BLaER1 (cell line): Measurements from ENCODE around the gene CAPZB.

Experiments used
- H3K27ac ChIP-seq: shearing (Covaris generic); formaldehyde crosslinking; 2 replicates; pipeline ENCODE4 v1.8.1; 2022
- H3K27me3 ChIP-seq: shearing (Covaris generic); formaldehyde crosslinking; 2 replicates; pipeline ENCODE4 v1.8.1; 2022
- H3K36me3 ChIP-seq: shearing (Covaris generic); formaldehyde crosslinking; 2 replicates; pipeline ENCODE4 v1.8.1; 2022
- H3K4me1 ChIP-seq: shearing (Covaris generic); formaldehyde crosslinking; 2 replicates; pipeline ENCODE4 v1.8.1; 2022
- H3K4me2 ChIP-seq: shearing (Covaris generic); formaldehyde crosslinking; 2 replicates; pipeline ENCODE4 v1.8.1; 2022
- H3K4me3 ChIP-seq: shearing (Covaris generic); formaldehyde crosslinking; 2 replicates; pipeline ENCODE4 v1.8.1; 2022
- H3K9ac ChIP-seq: shearing (Covaris generic); formaldehyde crosslinking; 2 replicates; pipeline ENCODE4 v1.8.1; 2022
- H3K9me3 ChIP-seq: shearing (Covaris generic); formaldehyde crosslinking; 2 replicates; pipeline ENCODE4 v1.8.1; 2022
- H4K20me1 ChIP-seq: shearing (Covaris generic); formaldehyde crosslinking; 2 replicates; pipeline ENCODE4 v1.8.1; 2022
- Cebpa-rat ChIP-seq: shearing (Covaris generic); IDR thresholded peaks from 2 replicates; pipeline ENCODE4 v1.8.1; 2022

The CAPZB gene

GRCh38 chr1:19321071-19321470 is 164.3 kb downstream of the CAPZB start:
- H3K36me3 ChIP-seq: peaks cover 51% of the 10 kb centered on the region
- TF ChIP-seq Cebpa-rat: no peak
- no peak overlapping the region for H3K9ac ChIP-seq
- peak overlapping the region; percentile 30; the same call in 1 of the 2 replicates for H3K4me2 ChIP-seq
- H3K4me3 ChIP-seq: no peak overlapping the region
- H4K20me1 ChIP-seq: peaks cover 27% of the 10 kb centered on the region
- H3K4me1 ChIP-seq: peaks cover 99% of the 10 kb centered on the region
- no peaks in the 10 kb centered on the region for H3K9me3 ChIP-seq
- H3K27ac ChIP-seq: no peak overlapping the region
- no peaks in the 10 kb centered on the region for H3K27me3 ChIP-seq

GRCh38 chr1:19319196-19319595 is 166.1 kb downstream of the CAPZB start:
- Histone ChIP-seq H3K36me3 (peaks cover 40% of the 10 kb centered on the region), H3K27me3 (no peaks in the 10 kb centered on the region), H3K4me3 (no peak overlapping the region), H3K9me3 (no peaks in the 10 kb centered on the region), H3K27ac (no peak overlapping the region), H3K9ac (no peak overlapping the region), H3K4me1 (peaks cover 99% of the 10 kb centered on the region), H3K4me2 (peak overlapping the region; percentile 62), H4K20me1 (peaks cover 36% of the 10 kb centered on the region)
- TF ChIP-seq Cebpa-rat: no peak

- H3K9me3 ChIP-seq: no peaks in the 10 kb centered on the region
- peaks cover 28% of the 10 kb centered on the region for H3K36me3 ChIP-seq
- H3K4me3 ChIP-seq: no peak overlapping the region
- H3K27me3 ChIP-seq: no peaks in the 10 kb centered on the region
- no peak for TF ChIP-seq Cebpa-rat
- no peak overlapping the region for H3K27ac ChIP-seq
- peaks cover 30% of the 10 kb centered on the region for H4K20me1 ChIP-seq
- H3K4me2 ChIP-seq: peak overlapping the region; percentile 99
- no peak overlapping the region for H3K9ac ChIP-seq
- H3K4me1 ChIP-seq: peaks cover 99% of the 10 kb centered on the region
Observed at GRCh38 chr1:19317126-19317910, 168.0 kb downstream of the CAPZB start.

GRCh38 chr1:19315378-19316198 is 169.8 kb downstream of the CAPZB start:
- H3K9ac ChIP-seq: peak overlapping the region; percentile 27; the same call in 1 of the 2 replicates
- no peaks in the 10 kb centered on the region for H3K27me3 ChIP-seq
- peak overlapping the region; percentile 99 for H3K4me2 ChIP-seq
- peak overlapping the region; percentile 71 for H3K27ac ChIP-seq
- no peaks in the 10 kb centered on the region for H3K9me3 ChIP-seq
- no peak for TF ChIP-seq Cebpa-rat
- H3K4me1 ChIP-seq: peaks cover 92% of the 10 kb centered on the region
- H3K36me3 ChIP-seq: peaks cover 23% of the 10 kb centered on the region
- H3K4me3 ChIP-seq: 0 out of 2 replicates have a peak overlapping the region, but pooled peaks have one; percentile 8
- H4K20me1 ChIP-seq: peaks cover 38% of the 10 kb centered on the region

- TF ChIP-seq Cebpa-rat: no peak
- H3K4me1 ChIP-seq: peaks cover 92% of the 10 kb centered on the region
- H3K4me2 ChIP-seq: peak overlapping the region; percentile 99
- no peak overlapping the region for H3K27ac ChIP-seq
- no peak overlapping the region for H3K9ac ChIP-seq
- no peaks in the 10 kb centered on the region for H3K9me3 ChIP-seq
- no peaks in the 10 kb centered on the region for H3K27me3 ChIP-seq
- peaks cover 39% of the 10 kb centered on the region for H4K20me1 ChIP-seq
- peaks cover 20% of the 10 kb centered on the region for H3K36me3 ChIP-seq
- H3K4me3 ChIP-seq: no peak overlapping the region
Observed at GRCh38 chr1:19313961-19314882, 171.1 kb downstream of the CAPZB start.

- no peak overlapping the region for H3K4me3 ChIP-seq
Observed at GRCh38 chr1:19313636-19313959, 171.7 kb downstream of the CAPZB start.

GRCh38 chr1:19312782-19313635 is 172.3 kb downstream of the CAPZB start:
- peak overlapping the region; percentile 92 for H3K27ac ChIP-seq
- H3K4me1 ChIP-seq: peaks cover 83% of the 10 kb centered on the region
- H3K9me3 ChIP-seq: no peaks in the 10 kb centered on the region
- peak overlapping the region; percentile 99 for H3K4me2 ChIP-seq
- peak overlapping the region; percentile 96 for H3K9ac ChIP-seq
- peaks cover 51% of the 10 kb centered on the region for H4K20me1 ChIP-seq
- peak overlapping the region; percentile 97 for H3K4me3 ChIP-seq
- H3K36me3 ChIP-seq: peaks cover 21% of the 10 kb centered on the region
- no peak for TF ChIP-seq Cebpa-rat
- H3K27me3 ChIP-seq: no peaks in the 10 kb centered on the region

More at GRCh38 chr1:19313636-19313959, 171.7 kb downstream of the CAPZB start:
- H3K9ac ChIP-seq: no peak overlapping the region
- no peak for TF ChIP-seq Cebpa-rat
- no peaks in the 10 kb centered on the region for H3K27me3 ChIP-seq
- peaks cover 21% of the 10 kb centered on the region for H3K36me3 ChIP-seq
- H3K27ac ChIP-seq: no peak overlapping the region
- H3K9me3 ChIP-seq: no peaks in the 10 kb centered on the region
- peak overlapping the region; percentile 99 for H3K4me2 ChIP-seq
- H4K20me1 ChIP-seq: peaks cover 45% of the 10 kb centered on the region
- H3K4me1 ChIP-seq: peaks cover 88% of the 10 kb centered on the region

- peak within 1 kb of the TSS; percentile 97 for H3K4me3 ChIP-seq
- no peaks in the 10 kb centered on the region for H3K9me3 ChIP-seq
- peaks cover 74% of the 10 kb centered on the region for H3K4me1 ChIP-seq
- H3K36me3 ChIP-seq: peaks cover 22% of the 10 kb centered on the region
- peak within 1 kb of the TSS; percentile 99 for H3K4me2 ChIP-seq
- peak within 1 kb of the TSS; percentile 92 for H3K27ac ChIP-seq
- H3K27me3 ChIP-seq: no peaks in the 10 kb centered on the region
- TF ChIP-seq Cebpa-rat: no peak
- peak within 1 kb of the TSS; percentile 96 for H3K9ac ChIP-seq
- H4K20me1 ChIP-seq: peaks cover 56% of the 10 kb centered on the region
Observed at GRCh38 chr1:19311931-19312781, 173.2 kb downstream of the CAPZB start, which contains the start of the genes AKR7A2 and SLC66A1. TSS of gene AKR7A2 (minus strand) at chr1:19312144. CDS start at chr1:19312124, 20 bp downstream. TSS of gene SLC66A1 (plus strand) at chr1:19312326. CDS start at chr1:19317678, 5,352 bp downstream.
